ENCODE data around the gene MC5R.

Gene MC5R

DNA sequence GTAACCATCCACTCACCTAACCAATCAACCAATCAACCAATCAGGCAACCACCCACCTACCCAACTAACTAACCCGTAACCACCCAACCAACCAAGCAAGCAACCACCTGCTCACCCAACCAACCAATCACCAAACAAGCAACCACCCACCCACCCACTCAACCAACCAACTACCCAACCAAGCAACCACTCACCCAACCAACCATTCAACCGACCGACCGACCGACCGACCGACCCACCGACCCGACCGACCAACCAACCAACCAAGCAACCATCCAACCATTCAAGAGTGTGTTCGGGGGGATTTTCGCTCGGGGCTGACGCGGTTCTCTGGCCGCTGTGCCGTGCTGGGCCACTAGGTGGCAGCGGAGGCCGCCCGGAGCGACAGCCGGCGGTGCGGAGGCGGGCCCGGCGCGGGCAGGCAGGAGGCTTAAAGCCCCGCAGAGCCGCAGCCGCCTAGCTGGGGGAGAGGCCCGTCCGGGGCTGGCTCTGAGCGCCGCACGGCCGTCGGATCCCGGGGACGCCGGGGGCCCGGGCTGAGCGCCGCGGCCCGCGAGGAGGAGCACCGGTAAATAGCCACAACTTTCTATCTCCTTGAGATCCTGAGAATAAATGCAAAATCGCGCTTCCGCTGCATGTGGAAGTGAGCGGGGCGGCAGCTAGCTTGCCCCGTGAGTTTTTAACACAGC is at the start of gene MC5R:
TSS of gene MC5R (plus strand) at position 443 of the 689 bp plus-strand sequence. CDS start 1,617 bp downstream, outside the sequence.
- peak within 1 kb of the TSS; percentile 73 for H2AFZ ChIP-seq (ENCODE audit: low read length)
- no peaks in the 10 kb centered on the region for H4K20me1 ChIP-seq (ENCODE audit: insufficient read depth, low read length, poor library complexity, severe bottlenecking)
- no peaks in the 10 kb centered on the region for H3F3A ChIP-seq (ENCODE audit: low read depth)
- no peaks in the 10 kb centered on the region for H3K9me2 ChIP-seq (replicated peaks; ENCODE audit: low read depth, low read length)
- TF ChIP-seq, protein P1, sequence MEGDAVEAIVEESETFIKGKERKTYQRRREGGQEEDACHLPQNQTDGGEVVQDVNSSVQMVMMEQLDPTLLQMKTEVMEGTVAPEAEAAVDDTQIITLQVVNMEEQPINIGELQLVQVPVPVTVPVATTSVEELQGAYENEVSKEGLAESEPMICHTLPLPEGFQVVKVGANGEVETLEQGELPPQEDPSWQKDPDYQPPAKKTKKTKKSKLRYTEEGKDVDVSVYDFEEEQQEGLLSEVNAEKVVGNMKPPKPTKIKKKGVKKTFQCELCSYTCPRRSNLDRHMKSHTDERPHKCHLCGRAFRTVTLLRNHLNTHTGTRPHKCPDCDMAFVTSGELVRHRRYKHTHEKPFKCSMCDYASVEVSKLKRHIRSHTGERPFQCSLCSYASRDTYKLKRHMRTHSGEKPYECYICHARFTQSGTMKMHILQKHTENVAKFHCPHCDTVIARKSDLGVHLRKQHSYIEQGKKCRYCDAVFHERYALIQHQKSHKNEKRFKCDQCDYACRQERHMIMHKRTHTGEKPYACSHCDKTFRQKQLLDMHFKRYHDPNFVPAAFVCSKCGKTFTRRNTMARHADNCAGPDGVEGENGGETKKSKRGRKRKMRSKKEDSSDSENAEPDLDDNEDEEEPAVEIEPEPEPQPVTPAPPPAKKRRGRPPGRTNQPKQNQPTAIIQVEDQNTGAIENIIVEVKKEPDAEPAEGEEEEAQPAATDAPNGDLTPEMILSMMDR (conservative IDR thresholded peaks at IDR 0.05; ENCODE audit: low read length): peak; percentile 92
- TF ChIP-seq EZH2phosphoT487 (IDR thresholded peaks at IDR 0.05; ENCODE audit: borderline replicate concordance): no peak
- no peaks in the 10 kb centered on the region for H3K79me2 ChIP-seq (ENCODE audit: insufficient read depth, low read length)
- H3K4me1 ChIP-seq (ENCODE audit: insufficient read depth, low read length, poor library complexity, severe bottlenecking): peaks cover 3% of the 10 kb centered on the region
- no peak within 1 kb of the TSS for H3K9ac ChIP-seq (ENCODE audit: low read depth, low read length, poor library complexity, severe bottlenecking)
- peak within 1 kb of the TSS; percentile 67 for H3K4me3 ChIP-seq (ENCODE audit: low read length, poor library complexity, severe bottlenecking)
- H3K27me3 ChIP-seq (ENCODE audit: insufficient read depth, low read length, poor library complexity, severe bottlenecking): peaks cover 5% of the 10 kb centered on the region
- no peaks in the 10 kb centered on the region for H3K36me3 ChIP-seq (ENCODE audit: insufficient read depth, low read length)
- peak within 1 kb of the TSS; percentile 71 for H3K4me2 ChIP-seq (ENCODE audit: low read depth, low read length, poor library complexity, severe bottlenecking)
- no peaks in the 10 kb centered on the region for H3K9me3 ChIP-seq (ENCODE audit: insufficient read depth, low read depth, low read length)

DNA sequence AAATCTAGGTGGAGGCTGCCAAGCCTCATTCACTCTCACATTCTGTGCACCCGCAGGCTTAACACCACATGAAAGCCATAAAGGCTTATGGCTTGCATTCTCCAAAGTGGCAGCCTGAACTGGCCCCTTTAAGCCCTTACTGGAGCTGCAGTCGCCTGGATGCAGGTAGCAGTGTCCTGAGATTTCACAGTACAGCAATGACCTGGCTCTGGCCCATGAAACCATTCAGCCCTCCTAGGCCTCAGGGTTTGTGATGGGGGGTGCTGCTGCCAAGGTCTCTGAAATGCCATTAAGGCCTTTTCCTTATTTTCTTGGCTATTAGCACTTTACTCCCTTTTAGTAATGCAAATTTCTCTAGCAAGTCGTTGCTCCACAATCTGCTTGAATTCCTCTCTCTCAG is 48.9 kb upstream of the MC5R start:
- Histone ChIP-seq H3K4me2 (ENCODE audit: low read depth, low read length, poor library complexity, severe bottlenecking) (no peak overlapping the region), H3K9me2 (replicated peaks; ENCODE audit: low read depth, low read length) (no peaks in the 10 kb centered on the region), H3K36me3 (ENCODE audit: insufficient read depth, low read length) (no peaks in the 10 kb centered on the region), H3K27me3 (ENCODE audit: insufficient read depth, low read length, poor library complexity, severe bottlenecking) (no peaks in the 10 kb centered on the region), H3F3A (ENCODE audit: low read depth) (no peaks in the 10 kb centered on the region), H3K79me2 (ENCODE audit: insufficient read depth, low read length) (no peaks in the 10 kb centered on the region), H3K4me1 (ENCODE audit: insufficient read depth, low read length, poor library complexity, severe bottlenecking) (no peaks in the 10 kb centered on the region), H4K20me1 (ENCODE audit: insufficient read depth, low read length, poor library complexity, severe bottlenecking) (no peaks in the 10 kb centered on the region), H3K9ac (ENCODE audit: low read depth, low read length, poor library complexity, severe bottlenecking) (no peak overlapping the region), H3K9me3 (ENCODE audit: insufficient read depth, low read depth, low read length) (no peaks in the 10 kb centered on the region; the same call in 1 of the 2 replicates), H2AFZ (ENCODE audit: low read length) (no peak overlapping the region), H3K4me3 (ENCODE audit: low read length, poor library complexity, severe bottlenecking) (no peak overlapping the region)
- no peak for TF ChIP-seq EZH2phosphoT487 (IDR thresholded peaks at IDR 0.05; ENCODE audit: borderline replicate concordance)
- TF ChIP-seq, protein P1 (conservative IDR thresholded peaks at IDR 0.05; ENCODE audit: low read length): no peak

DNA sequence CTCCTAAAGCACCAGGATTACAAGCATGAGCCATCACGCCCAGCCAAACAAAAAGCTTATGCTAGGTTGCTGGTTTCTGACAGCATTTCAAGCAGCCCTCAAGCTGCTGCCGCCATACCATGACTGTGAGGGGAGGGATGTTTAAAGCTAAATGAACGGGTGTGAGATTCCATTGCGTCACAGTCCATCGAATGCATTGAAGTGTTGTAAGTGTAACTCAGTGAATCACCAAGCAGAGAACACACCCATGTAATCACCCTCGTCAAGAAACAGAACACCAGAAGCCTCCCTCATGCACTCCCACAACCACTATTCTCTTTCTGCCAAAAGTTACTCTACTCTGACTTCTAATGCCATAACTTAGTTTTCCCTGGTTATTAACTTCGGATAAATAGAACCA is 32.8 kb upstream of the MC5R start:
- Histone ChIP-seq H3K9ac (ENCODE audit: low read depth, low read length, poor library complexity, severe bottlenecking) (no peak overlapping the region), H3K36me3 (ENCODE audit: insufficient read depth, low read length) (no peaks in the 10 kb centered on the region), H3K4me3 (ENCODE audit: low read length, poor library complexity, severe bottlenecking) (no peak overlapping the region), H3K9me3 (ENCODE audit: insufficient read depth, low read depth, low read length) (no peaks in the 10 kb centered on the region), H3K4me2 (ENCODE audit: low read depth, low read length, poor library complexity, severe bottlenecking) (no peak overlapping the region), H3K27me3 (ENCODE audit: insufficient read depth, low read length, poor library complexity, severe bottlenecking) (no peaks in the 10 kb centered on the region), H3F3A (ENCODE audit: low read depth) (no peaks in the 10 kb centered on the region), H4K20me1 (ENCODE audit: insufficient read depth, low read length, poor library complexity, severe bottlenecking) (no peaks in the 10 kb centered on the region), H3K79me2 (ENCODE audit: insufficient read depth, low read length) (no peaks in the 10 kb centered on the region), H3K9me2 (replicated peaks; ENCODE audit: low read depth, low read length) (no peaks in the 10 kb centered on the region), H3K4me1 (ENCODE audit: insufficient read depth, low read length, poor library complexity, severe bottlenecking) (no peaks in the 10 kb centered on the region), H2AFZ (ENCODE audit: low read length) (no peak overlapping the region)
- TF ChIP-seq, protein P1 (conservative IDR thresholded peaks at IDR 0.05; ENCODE audit: low read length): no peak
- no peak for TF ChIP-seq EZH2phosphoT487 (IDR thresholded peaks at IDR 0.05; ENCODE audit: borderline replicate concordance)
